Thyroid gland (tissue), 4 donors: ENCODE data around the gene RAET1L. TPM values are rescaled to one million over a fixed set of nuclear protein-coding genes. Genes with fewer than 3 reads are reported as not detected.

Experiments
- DNase-seq, 2 donors: peaks; one replicate each; pipeline ENCODE4 v3.0.0-alpha.2; 2019
- H3K27ac ChIP-seq, 3 donors: fragments of 200-600 bp; sonication (generic); 1 replicate in 2 of 3; 2 replicates in 1 of 3; pipeline ENCODE4 v1.5.1; 2016 to 2019; ENCODE audit warnings: mild to moderate bottlenecking in 1 of 3, moderate library complexity in 1 of 3
- H3K27me3 ChIP-seq: fragments of 200-600 bp; sonication (generic); one replicate; pipeline ENCODE4 v1.5.1; 2019
- H3K36me3 ChIP-seq, 2 donors: fragments of 200-600 bp; sonication (generic); one replicate each; pipeline ENCODE4 v1.5.1; 2016 to 2019
- H3K4me1 ChIP-seq, 2 donors: fragments of 200-600 bp; sonication (generic); one replicate each; pipeline ENCODE4 v1.5.1; 2017 to 2019
- H3K4me3 ChIP-seq, 3 donors: fragments of 200-600 bp; sonication (generic); replicated peaks in 1 of 3; 1 replicate in 2 of 3; 2 replicates in 1 of 3; pipeline ENCODE4 v1.5.1; 2016; ENCODE audit warnings: mild to moderate bottlenecking in 1 of 3
- H3K9me3 ChIP-seq: fragments of 200-600 bp; sonication (generic); one replicate; pipeline ENCODE4 v1.5.1; 2017
- POLR2A ChIP-seq, 2 donors: fragments of 450-650 bp; IDR thresholded peaks; one replicate each; pipeline ENCODE4 v1.6.1; 2017; ENCODE audit warnings: antibody characterized with exemption in 2 of 2, mild to moderate bottlenecking in 2 of 2, moderate library complexity in 1 of 2
- whole genome bisulfite sequencing, 2 donors: methylation state at CpG; one replicate each; pipeline ENCODE4 v1.1.5; 2017; 5-methylcytosine and 5-hydroxymethylcytosine counted together
- intact Hi-C: fragments of 100-400 bp; cut with DNase I; formaldehyde crosslinking; loops from one replicate; pipeline ENCODE4 v1.15.1; 2023
- total RNA-seq, 4 donors: library from RNA; depleted of rRNA; stranded (reverse); fragments of >200 nt; gene quantifications; one replicate each; pipeline ENCODE4 v1.2.3, GENCODE V29; 2016
- TF ChIP-seq, protein P1 (sequence below), 6 experiments: fragments of 200-600 bp in 3 of 6; fragments of 450-650 bp in 3 of 6; sonication (generic) in 3 of 6; IDR thresholded peaks; one replicate each; pipeline ENCODE4 v1.5.1; 2016 to 2019; ENCODE audit warnings: antibody characterized with exemption in 6 of 6, mild to moderate bottlenecking in 2 of 6, inconsistent platforms in 1 of 6, moderate library complexity in 1 of 6

Gene RAET1L
- total RNA-seq, 4 donors from 2014 or later: not detected

- Histone ChIP-seq H3K27me3 (no peaks in the 10 kb centered on the region), H3K4me1 (peaks cover 9 to 23% of the 10 kb centered on the region in 2 donors), H3K4me3 (no peak overlapping the region), H3K27ac (peak overlapping the region; percentile 53 to 70 (median 54)), H3K9me3 (no peaks in the 10 kb centered on the region), H3K36me3 (no peaks in the 10 kb centered on the region)
- intact Hi-C loops: loop anchor here (5.0 to 10.0 kb wide), 2 partner anchors 132 to 745 kb away; no protein-coding TSS in a partner anchor
- TF ChIP-seq, protein P1, sequence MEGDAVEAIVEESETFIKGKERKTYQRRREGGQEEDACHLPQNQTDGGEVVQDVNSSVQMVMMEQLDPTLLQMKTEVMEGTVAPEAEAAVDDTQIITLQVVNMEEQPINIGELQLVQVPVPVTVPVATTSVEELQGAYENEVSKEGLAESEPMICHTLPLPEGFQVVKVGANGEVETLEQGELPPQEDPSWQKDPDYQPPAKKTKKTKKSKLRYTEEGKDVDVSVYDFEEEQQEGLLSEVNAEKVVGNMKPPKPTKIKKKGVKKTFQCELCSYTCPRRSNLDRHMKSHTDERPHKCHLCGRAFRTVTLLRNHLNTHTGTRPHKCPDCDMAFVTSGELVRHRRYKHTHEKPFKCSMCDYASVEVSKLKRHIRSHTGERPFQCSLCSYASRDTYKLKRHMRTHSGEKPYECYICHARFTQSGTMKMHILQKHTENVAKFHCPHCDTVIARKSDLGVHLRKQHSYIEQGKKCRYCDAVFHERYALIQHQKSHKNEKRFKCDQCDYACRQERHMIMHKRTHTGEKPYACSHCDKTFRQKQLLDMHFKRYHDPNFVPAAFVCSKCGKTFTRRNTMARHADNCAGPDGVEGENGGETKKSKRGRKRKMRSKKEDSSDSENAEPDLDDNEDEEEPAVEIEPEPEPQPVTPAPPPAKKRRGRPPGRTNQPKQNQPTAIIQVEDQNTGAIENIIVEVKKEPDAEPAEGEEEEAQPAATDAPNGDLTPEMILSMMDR (IDR thresholded peaks at IDR 0.05): no peak
- no peak for TF ChIP-seq POLR2A (IDR thresholded peaks at IDR 0.05)
- 69 to 75% methylated on average over 10 of the region's 11 CpGs for WGBS, 2 donors
- peak; percentile 12 to 22 for DNase-seq
Measured at GRCh38 chr6:150069706-150070105, 44.4 kb upstream of the RAET1L start.

DNA sequence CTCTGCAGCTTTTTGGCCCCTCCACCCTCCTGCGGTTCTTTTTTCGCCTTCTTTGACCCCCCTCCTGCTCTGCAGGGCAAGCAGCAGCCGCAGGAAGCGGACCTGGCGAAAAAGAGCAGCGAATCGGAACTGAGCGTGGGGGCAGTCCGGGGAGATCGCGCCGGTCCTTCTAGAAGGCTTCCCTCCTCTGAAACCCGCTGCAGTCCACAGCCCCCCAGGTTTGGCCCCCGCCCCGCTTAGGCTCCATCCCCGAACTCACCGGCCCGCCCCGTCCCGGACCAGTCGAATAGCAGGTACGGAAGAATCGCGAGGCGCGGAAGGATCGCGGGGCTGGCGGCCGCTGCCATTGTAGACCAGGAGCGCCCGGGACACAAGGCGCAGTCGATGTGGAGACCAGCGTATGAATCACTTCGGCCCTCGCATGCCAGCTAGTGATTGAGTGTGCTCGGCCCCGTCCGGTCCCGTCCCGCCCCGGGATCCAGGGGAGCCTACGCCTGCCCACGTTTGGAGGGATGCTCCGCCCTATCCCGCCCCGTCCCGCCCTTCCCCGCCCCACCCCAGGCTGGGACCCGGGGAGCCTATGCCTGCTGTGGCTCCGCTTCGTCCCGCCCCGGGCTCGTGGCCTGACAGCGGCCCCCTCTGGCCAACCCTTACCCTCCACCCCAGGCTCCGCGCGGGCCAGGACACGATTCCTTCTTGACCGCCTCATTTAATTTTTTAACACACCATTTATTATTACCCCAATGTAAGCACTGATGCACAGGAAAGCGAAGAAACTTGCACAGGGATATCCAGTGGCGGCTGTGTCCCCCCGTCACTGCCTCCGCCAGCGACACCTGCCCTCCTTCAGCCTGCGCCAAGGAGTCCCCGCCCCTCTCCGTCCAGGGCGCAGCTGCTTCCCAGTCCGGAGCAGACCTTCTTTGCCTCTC is 43.7 kb upstream of the RAET1L start, which contains the start of gene ULBP3:
ULBP3 (minus strand) TSS at position 402 of the 929 bp plus-strand sequence; CDS start at position 347, 55 bp downstream.
- Histone ChIP-seq H3K4me1 (peaks cover 9 to 20% of the 10 kb centered on the region in 2 donors), H3K27me3 (no peaks in the 10 kb centered on the region), H3K9me3 (no peaks in the 10 kb centered on the region), H3K36me3 (no peaks in the 10 kb centered on the region), H3K4me3 (peak within 1 kb of the TSS; percentile 69 to 91 (median 71)), H3K27ac (peak within 1 kb of the TSS; percentile 53 to 70 (median 54))
- TF ChIP-seq, protein P1 (IDR thresholded peaks at IDR 0.05): peak in 5 of 6 experiments; percentile 43 to 69 (median 62)
- peak in 1 of 2 donors; percentile 92 for TF ChIP-seq POLR2A (IDR thresholded peaks at IDR 0.05)
- 4 to 8% methylated on average over 27 to 53 of the region's 72 CpGs for whole genome bisulfite sequencing, 2 donors
- DNase-seq: peak; percentile 94 to 95
- intact Hi-C loops: loop anchor here (5.0 to 10.0 kb wide), 2 partner anchors 132 to 746 kb away; no protein-coding TSS in a partner anchor

- Histone ChIP-seq H3K27me3 (no peaks in the 10 kb centered on the region), H3K27ac (peak overlapping the region in 1 of 3 donors; percentile 8), H3K4me3 (peak overlapping the region in 2 of 3 donors; percentile 69 to 91), H3K36me3 (no peaks in the 10 kb centered on the region), H3K9me3 (no peaks in the 10 kb centered on the region), H3K4me1 (peaks cover 9 to 20% of the 10 kb centered on the region in 2 donors)
- DNase-seq: no peak
- TF ChIP-seq POLR2A (IDR thresholded peaks at IDR 0.05): no peak
- TF ChIP-seq, protein P1 (IDR thresholded peaks at IDR 0.05): no peak
- intact Hi-C loops: loop anchor here (5.0 to 10.0 kb wide), 2 partner anchors 131 to 747 kb away; no protein-coding TSS in a partner anchor
- 41 to 42% methylated on average over 4 of the region's 4 CpGs for WGBS, 2 donors
Measured at GRCh38 chr6:150068151-150068550, 42.8 kb upstream of the RAET1L start.

- 94 to 100% methylated on average over 2 of the region's 2 CpGs for WGBS, 2 donors
Measured at GRCh38 chr6:150065083-150065482, 39.8 kb upstream of the RAET1L start.

More at GRCh38 chr6:150065083-150065482, 39.8 kb upstream of the RAET1L start:
- no peaks in the 10 kb centered on the region for H3K9me3 ChIP-seq
- H3K27ac ChIP-seq: no peak overlapping the region
- no peak for TF ChIP-seq POLR2A (IDR thresholded peaks at IDR 0.05)
- TF ChIP-seq, protein P1 (IDR thresholded peaks at IDR 0.05): no peak
- H3K4me1 ChIP-seq: peaks cover 7 to 9% of the 10 kb centered on the region in 2 donors
- H3K36me3 ChIP-seq: no peaks in the 10 kb centered on the region
- no peak overlapping the region for H3K4me3 ChIP-seq
- H3K27me3 ChIP-seq: no peaks in the 10 kb centered on the region
- DNase-seq: no peak
- intact Hi-C loops: loop anchor here (5.0 to 10.0 kb wide), 2 partner anchors 128 to 750 kb away; no protein-coding TSS in a partner anchor
